ENCODE data around the gene RNF207.

- TF ChIP-seq ZNF547 (CRISPR knock-in tag; IDR thresholded peaks at IDR 0.05) (no peak), CTCF (CRISPR knock-in tag; IDR thresholded peaks at IDR 0.05) (no peak), KDM4B (CRISPR knock-in tag; IDR thresholded peaks at IDR 0.05) (no peak), NR2C2 (CRISPR knock-in tag; IDR thresholded peaks at IDR 0.05; ENCODE audit: borderline replicate concordance) (no peak), ZBTB21 (CRISPR knock-in tag; IDR thresholded peaks at IDR 0.05) (no peak), ZNF350 (CRISPR knock-in tag; IDR thresholded peaks at IDR 0.05; ENCODE audit: borderline replicate concordance, low read depth) (no peak), ZNF766 (CRISPR knock-in tag; IDR thresholded peaks at IDR 0.05; ENCODE audit: borderline replicate concordance) (no peak), TARDBP (CRISPR knock-in tag; IDR thresholded peaks at IDR 0.05) (no peak), TCF12 (IDR thresholded peaks at IDR 0.05) (no peak), TCF12 (CRISPR knock-in tag; IDR thresholded peaks at IDR 0.05) (no peak), ZNF558 (CRISPR knock-in tag; IDR thresholded peaks at IDR 0.05; ENCODE audit: borderline replicate concordance) (no peak), POLR2A (IDR thresholded peaks at IDR 0.05; ENCODE audit: insufficient read depth in 1 of 2, low read depth in 2 of 2, low read length in 2 of 2) (no peak), ZNF274 (CRISPR knock-in tag; IDR thresholded peaks at IDR 0.05) (no peak), TERF1 (CRISPR knock-in tag; IDR thresholded peaks at IDR 0.05) (no peak), MXI1 (IDR thresholded peaks at IDR 0.05; ENCODE audit: borderline replicate concordance, low read depth, low read length) (no peak)
These were observed 16.7 kb downstream of the RNF207 start for GRCh38 chr1:6222636-6223035.
